NT2/D1 (cell line): ENCODE measurements around the gene FOXC2.

Experiments used
- SUZ12 ChIP-seq: IDR thresholded peaks from 2 replicates; pipeline ENCODE4 v1.6.1; 2011; ENCODE audit not compliant: insufficient read length, insufficient read depth; ENCODE audit errors: extremely low read depth
- YY1 ChIP-seq: IDR thresholded peaks from 2 replicates; pipeline ENCODE4 v1.6.1; 2011; ENCODE audit not compliant: insufficient read length, insufficient read depth
- ZNF274 ChIP-seq: IDR thresholded peaks from 2 replicates; pipeline ENCODE4 v1.6.1; 2011; ENCODE audit warnings: mild to moderate bottlenecking, low read depth, low read length

GRCh38 chr16:86538196-86538780 lies 28.3 kb upstream of the FOXC2 start:
- TF ChIP-seq YY1: no peak
- no peak for TF ChIP-seq ZNF274
- TF ChIP-seq SUZ12: no peak
